ENCODE data around the gene RPUSD2. TPM values are rescaled to one million over a fixed set of nuclear protein-coding genes. Genes with fewer than 3 reads are reported as not detected.

Gene RPUSD2
- total and polyA plus RNA-seq, 8 donors = 5.6 to 12.1 (median 7.5) TPM; not detected in 2

- no peak for TF ChIP-seq EP300 (IDR thresholded peaks at IDR 0.05)
- TF ChIP-seq POLR2A (IDR thresholded peaks at IDR 0.05) = no peak
- no peak for TF ChIP-seq POLR2AphosphoS5 (IDR thresholded peaks at IDR 0.05)
- TF ChIP-seq CTCF (IDR thresholded peaks at IDR 0.05) = no peak
- Histone ChIP-seq H3K4me1 (no peaks in the 10 kb centered on the region), H3K27ac (no peak overlapping the region), H3K4me3 (no peak overlapping the region), H3K36me3 (peaks cover 0 to 7% (median 0%) of the 10 kb centered on the region in 4 donors), H3K9me3 (no peaks in the 10 kb centered on the region), H3K27me3 (no peaks in the 10 kb centered on the region)
- DNase-seq = no peak
- 61 to 80% (median 76%) methylated on average over 2 of the region's 2 CpGs for WGBS, 5 donors
- intact Hi-C loops (cut with DNase I; ENCODE audit: low total_unique reads) = no loop called here
These were observed 48.9 kb downstream of the RPUSD2 start for GRCh38 chr15:40618023-40618422.

- no peak for TF ChIP-seq POLR2AphosphoS5 (IDR thresholded peaks at IDR 0.05)
- TF ChIP-seq POLR2A (IDR thresholded peaks at IDR 0.05) = no peak
- no peak for TF ChIP-seq EP300 (IDR thresholded peaks at IDR 0.05)
- no peak for TF ChIP-seq CTCF (IDR thresholded peaks at IDR 0.05)
- Histone ChIP-seq H3K4me1 (no peaks in the 10 kb centered on the region), H3K36me3 (peaks cover 0 to 7% (median 0%) of the 10 kb centered on the region in 4 donors), H3K4me3 (no peak overlapping the region), H3K27ac (no peak overlapping the region), H3K9me3 (no peaks in the 10 kb centered on the region), H3K27me3 (no peaks in the 10 kb centered on the region)
- no peak for DNase-seq
- intact Hi-C loops (cut with DNase I; ENCODE audit: low total_unique reads) = no loop called here
These were observed 49.8 kb downstream of the RPUSD2 start for GRCh38 chr15:40618906-40619305.

- DNase-seq = no peak
- TF ChIP-seq CTCF (IDR thresholded peaks at IDR 0.05) = no peak
- TF ChIP-seq EP300 (IDR thresholded peaks at IDR 0.05) = no peak
- TF ChIP-seq POLR2A (IDR thresholded peaks at IDR 0.05) = no peak
- TF ChIP-seq POLR2AphosphoS5 (IDR thresholded peaks at IDR 0.05) = no peak
- H3K4me3 ChIP-seq = no peak overlapping the region
- 79 to 90% (median 87%) methylated on average over 2 of the region's 2 CpGs for WGBS, 5 donors
- H3K27ac ChIP-seq = no peak overlapping the region
- H3K27me3 ChIP-seq = no peaks in the 10 kb centered on the region
- H3K36me3 ChIP-seq = peaks cover 0 to 7% (median 0%) of the 10 kb centered on the region in 4 donors
- H3K4me1 ChIP-seq = no peaks in the 10 kb centered on the region
- H3K9me3 ChIP-seq = no peaks in the 10 kb centered on the region
- intact Hi-C loops (cut with DNase I; ENCODE audit: low total_unique reads) = no loop called here
These were observed 54.3 kb downstream of the RPUSD2 start for GRCh38 chr15:40623361-40623760.

Small RNAs within 50 kb of the gene (small RNA-seq; reads per million reads assigned to genes)
- 0 reads per million in 4 donors for gene RF00017
- gene RN7SL376P = 0 reads per million in 4 donors
- 0 reads per million in 4 donors for gene RNU6-516P

Other genes with a start within 250 kb of the RPUSD2 start
- gene INAFM2, start 245.6 kb upstream of the RPUSD2 start, total RNA-seq = 10 to 100 TPM; 16.4 to 65.2 (median 21.6) TPM
- gene INAFM2, start 245.6 kb upstream of the RPUSD2 start, polyA plus RNA-seq = 10 to 100 TPM in 1 of 3 donors, 1 to 10 TPM in 2; 3.4 to 20.5 (median 8.8) TPM
- gene CCDC9B, start 228.4 kb upstream of the RPUSD2 start, total RNA-seq = 10 to 100 TPM in 4 of 5 donors, under 1 TPM in 1; 0.58 to 39.3 (median 21.1) TPM
- 1 to 10 TPM; 2.9 to 9.7 (median 8.2) TPM for gene CCDC9B, start 228.4 kb upstream of the RPUSD2 start, polyA plus RNA-seq
- gene PHGR1, start 218.3 kb upstream of the RPUSD2 start, total RNA-seq = 1,000 to 10,000 TPM in 1 of 5 donors, 10 to 100 TPM in 2, 1 to 10 TPM in 1, not detected in 1; 4.7 to 1,748 (median 37.2) TPM
- gene PHGR1, start 218.3 kb upstream of the RPUSD2 start, polyA plus RNA-seq = 1,000 to 10,000 TPM in 1 of 3 donors, 100 to 1,000 TPM in 2; 132 to 2,907 (median 156) TPM
- gene DISP2, start 211.1 kb upstream of the RPUSD2 start, total RNA-seq = 10 to 100 TPM in 1 of 5 donors, under 1 TPM in 3, not detected in 1; 0.29 to 10.1 (median 0.48) TPM
- 1 to 10 TPM in 1 of 3 donors, under 1 TPM in 2; 0.15 to 1.7 (median 0.93) TPM for gene DISP2, start 211.1 kb upstream of the RPUSD2 start, polyA plus RNA-seq
- gene KNSTRN, start 186.6 kb upstream of the RPUSD2 start, total RNA-seq = 10 to 100 TPM in 3 of 5 donors, 1 to 10 TPM in 2; 4.0 to 15.6 (median 10.7) TPM
- gene KNSTRN, start 186.6 kb upstream of the RPUSD2 start, polyA plus RNA-seq = 10 to 100 TPM; 13.9 to 16.3 (median 16.0) TPM
- gene IVD, start 163.5 kb upstream of the RPUSD2 start, total RNA-seq = 10 to 100 TPM; 40.9 to 78.1 (median 50.0) TPM
- 10 to 100 TPM; 26.7 to 45.1 (median 34.8) TPM for gene IVD, start 163.5 kb upstream of the RPUSD2 start, polyA plus RNA-seq
- 10 to 100 TPM in 4 of 5 donors, 1 to 10 TPM in 1; 5.3 to 35.9 (median 16.7) TPM for gene BAHD1, start 128.3 kb upstream of the RPUSD2 start, total RNA-seq
- 1 to 10 TPM; 7.3 to 8.7 (median 7.5) TPM for gene BAHD1, start 128.3 kb upstream of the RPUSD2 start, polyA plus RNA-seq
- gene CHST14, start 98.3 kb upstream of the RPUSD2 start, total RNA-seq = 10 to 100 TPM in 2 of 5 donors, 1 to 10 TPM in 3; 2.5 to 14.6 (median 5.4) TPM
- gene CHST14, start 98.3 kb upstream of the RPUSD2 start, polyA plus RNA-seq = 1 to 10 TPM in 2 of 3 donors, under 1 TPM in 1; 0.92 to 7.4 (median 2.7) TPM
- gene CCDC32, start 4.3 kb upstream of the RPUSD2 start, total RNA-seq = 10 to 100 TPM; 12.3 to 39.4 (median 32.9) TPM
- gene CCDC32, start 4.3 kb upstream of the RPUSD2 start, polyA plus RNA-seq = 10 to 100 TPM; 14.4 to 65.7 (median 28.1) TPM
- 10 to 100 TPM in 2 of 5 donors, 1 to 10 TPM in 3; 1.4 to 57.8 (median 8.7) TPM for gene KNL1, start 24.9 kb downstream of the RPUSD2 start, total RNA-seq
- 1 to 10 TPM in 2 of 3 donors, under 1 TPM in 1; 0.50 to 1.8 (median 1.4) TPM for gene KNL1, start 24.9 kb downstream of the RPUSD2 start, polyA plus RNA-seq
- 1 to 10 TPM in 1 of 5 donors, under 1 TPM in 2, not detected in 2; 0.58 to 3.5 (median 0.87) TPM for gene RAD51, start 125.9 kb downstream of the RPUSD2 start, total RNA-seq
- 1 to 10 TPM; 1.6 to 2.7 (median 2.4) TPM for gene RAD51, start 125.9 kb downstream of the RPUSD2 start, polyA plus RNA-seq
- 10 to 100 TPM in 4 of 5 donors, not detected in 1; 25.2 to 63.8 (median 48.2) TPM for gene RMDN3, start 186.0 kb downstream of the RPUSD2 start, total RNA-seq
- 10 to 100 TPM; 12.6 to 21.2 (median 15.0) TPM for gene RMDN3, start 186.0 kb downstream of the RPUSD2 start, polyA plus RNA-seq
- gene GCHFR, start 194.8 kb downstream of the RPUSD2 start, total RNA-seq = 10 to 100 TPM in 2 of 5 donors, 1 to 10 TPM in 1, not detected in 2; 1.3 to 13.6 (median 11.7) TPM
- gene GCHFR, start 194.8 kb downstream of the RPUSD2 start, polyA plus RNA-seq = 10 to 100 TPM; 21.4 to 37.4 (median 29.3) TPM
- gene C15orf62, start 200.7 kb downstream of the RPUSD2 start, total RNA-seq = 10 to 100 TPM in 1 of 5 donors, not detected in 4; 39.3 TPM
- 1 to 10 TPM in 1 of 3 donors, under 1 TPM in 2; 0.25 to 4.5 (median 0.31) TPM for gene C15orf62, start 200.7 kb downstream of the RPUSD2 start, polyA plus RNA-seq
- gene ZFYVE19, start 237.8 kb downstream of the RPUSD2 start, total RNA-seq = 10 to 100 TPM; 10.3 to 29.2 (median 18.7) TPM
- 10 to 100 TPM; 14.4 to 31.0 (median 28.3) TPM for gene ZFYVE19, start 237.8 kb downstream of the RPUSD2 start, polyA plus RNA-seq
- 10 to 100 TPM; 11.0 to 64.2 (median 22.9) TPM for gene DNAJC17, start 238.2 kb downstream of the RPUSD2 start, total RNA-seq
- 10 to 100 TPM; 33.6 to 66.7 (median 53.9) TPM for gene DNAJC17, start 238.2 kb downstream of the RPUSD2 start, polyA plus RNA-seq